ENCODE data around the gene DNAJA4. TPM values are rescaled to one million over a fixed set of nuclear protein-coding genes. Genes with fewer than 3 reads are reported as not detected.

Gene DNAJA4
- total RNA-seq, 4 donors from 2014 or later, result 9.9 to 33.9 (median 24.5) TPM

DNA sequence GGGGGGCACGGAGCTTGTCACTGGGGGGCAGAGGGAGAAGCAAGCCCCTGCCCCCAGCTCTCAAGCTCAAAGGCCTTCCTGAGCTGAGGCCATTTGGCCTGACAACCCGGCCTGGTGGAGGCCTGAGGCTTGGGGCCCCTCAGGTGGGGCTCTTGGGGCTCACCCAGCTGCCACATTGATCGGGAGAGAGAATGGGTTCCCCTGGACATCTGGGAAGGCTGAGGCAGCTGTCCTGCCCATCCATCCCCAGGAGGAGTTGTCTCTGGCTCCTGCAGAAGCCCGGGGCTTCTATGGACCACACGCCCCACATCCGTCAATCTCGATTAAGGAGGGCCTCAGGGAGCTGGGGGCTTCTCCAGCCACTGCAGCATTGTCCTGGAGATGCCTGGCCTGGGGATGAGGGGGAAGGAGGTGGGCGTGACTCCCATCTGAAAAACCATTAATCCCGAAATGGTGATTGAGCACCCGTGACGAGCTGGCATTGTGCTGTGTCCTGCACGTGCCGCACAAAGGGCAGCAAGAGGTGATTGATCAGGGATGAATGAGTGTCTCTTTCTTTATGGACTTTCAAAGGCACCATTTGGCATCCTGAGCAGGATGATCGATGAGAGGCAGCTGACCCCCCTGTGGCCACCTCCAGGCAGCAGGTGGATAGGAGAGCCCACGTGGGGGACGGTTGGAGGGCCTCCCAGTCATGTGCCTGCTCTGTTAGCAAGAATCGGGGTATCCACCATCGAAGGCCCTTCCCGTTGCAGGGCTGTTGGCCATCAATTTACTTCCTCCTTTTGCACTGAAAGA lies 58.6 kb downstream of the DNAJA4 start:
- no peaks in the 10 kb centered on the region for H3K36me3 ChIP-seq
- 64 to 70% methylated on average over 4 to 12 of the region's 19 CpGs for WGBS, 2 donors (ENCODE audit: low coverage in 1 of 2)
- ATAC-seq, result no peak
- H3K4me3 ChIP-seq, result no peak overlapping the region
- H3K9me3 ChIP-seq, result no peaks in the 10 kb centered on the region
- no peak for TF ChIP-seq EP300 (IDR thresholded peaks at IDR 0.05)
- no peak for TF ChIP-seq POLR2AphosphoS5 (IDR thresholded peaks at IDR 0.05)
- no peak for TF ChIP-seq POLR2A (IDR thresholded peaks at IDR 0.05)
- TF ChIP-seq, protein P1, sequence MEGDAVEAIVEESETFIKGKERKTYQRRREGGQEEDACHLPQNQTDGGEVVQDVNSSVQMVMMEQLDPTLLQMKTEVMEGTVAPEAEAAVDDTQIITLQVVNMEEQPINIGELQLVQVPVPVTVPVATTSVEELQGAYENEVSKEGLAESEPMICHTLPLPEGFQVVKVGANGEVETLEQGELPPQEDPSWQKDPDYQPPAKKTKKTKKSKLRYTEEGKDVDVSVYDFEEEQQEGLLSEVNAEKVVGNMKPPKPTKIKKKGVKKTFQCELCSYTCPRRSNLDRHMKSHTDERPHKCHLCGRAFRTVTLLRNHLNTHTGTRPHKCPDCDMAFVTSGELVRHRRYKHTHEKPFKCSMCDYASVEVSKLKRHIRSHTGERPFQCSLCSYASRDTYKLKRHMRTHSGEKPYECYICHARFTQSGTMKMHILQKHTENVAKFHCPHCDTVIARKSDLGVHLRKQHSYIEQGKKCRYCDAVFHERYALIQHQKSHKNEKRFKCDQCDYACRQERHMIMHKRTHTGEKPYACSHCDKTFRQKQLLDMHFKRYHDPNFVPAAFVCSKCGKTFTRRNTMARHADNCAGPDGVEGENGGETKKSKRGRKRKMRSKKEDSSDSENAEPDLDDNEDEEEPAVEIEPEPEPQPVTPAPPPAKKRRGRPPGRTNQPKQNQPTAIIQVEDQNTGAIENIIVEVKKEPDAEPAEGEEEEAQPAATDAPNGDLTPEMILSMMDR (IDR thresholded peaks at IDR 0.05), result no peak
- H3K27me3 ChIP-seq, result no peaks in the 10 kb centered on the region
- H3K4me1 ChIP-seq, result no peaks in the 10 kb centered on the region
- H3K27ac ChIP-seq, result no peak overlapping the region

DNA sequence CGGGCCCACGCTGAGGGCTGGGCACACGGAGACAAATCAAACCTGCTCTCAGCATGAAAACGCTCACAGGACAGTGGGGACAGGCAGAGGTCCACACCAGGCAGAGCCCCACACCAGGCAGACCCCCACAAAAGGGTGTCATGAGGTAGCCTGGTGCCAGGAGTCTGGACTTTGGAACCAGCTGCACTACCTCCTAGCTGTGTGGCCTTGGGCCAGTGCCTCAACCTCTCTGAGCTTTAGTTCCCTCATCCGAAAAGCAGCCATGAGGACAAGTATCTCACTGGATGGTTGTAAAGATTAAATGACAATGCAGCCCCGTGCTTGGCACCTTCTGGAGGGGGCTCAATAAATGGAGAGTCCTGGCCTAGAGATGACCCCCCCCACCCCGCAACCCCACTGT lies 59.3 kb downstream of the DNAJA4 start:
- no peaks in the 10 kb centered on the region for H3K27me3 ChIP-seq
- H3K9me3 ChIP-seq, result no peaks in the 10 kb centered on the region
- no peaks in the 10 kb centered on the region for H3K36me3 ChIP-seq
- no peak overlapping the region for H3K27ac ChIP-seq
- H3K4me1 ChIP-seq, result no peaks in the 10 kb centered on the region
- TF ChIP-seq EP300 (IDR thresholded peaks at IDR 0.05), result no peak
- TF ChIP-seq, protein P1 (IDR thresholded peaks at IDR 0.05), result no peak
- no peak for TF ChIP-seq POLR2A (IDR thresholded peaks at IDR 0.05)
- no peak for TF ChIP-seq POLR2AphosphoS5 (IDR thresholded peaks at IDR 0.05)
- 86% methylated on average over 1 of the region's 7 CpGs; no CpG with 5 or more reads in 1 of the 2 donors for WGBS, 2 donors (ENCODE audit: low coverage in 1 of 2)
- no peak for ATAC-seq
- no peak overlapping the region for H3K4me3 ChIP-seq

DNA sequence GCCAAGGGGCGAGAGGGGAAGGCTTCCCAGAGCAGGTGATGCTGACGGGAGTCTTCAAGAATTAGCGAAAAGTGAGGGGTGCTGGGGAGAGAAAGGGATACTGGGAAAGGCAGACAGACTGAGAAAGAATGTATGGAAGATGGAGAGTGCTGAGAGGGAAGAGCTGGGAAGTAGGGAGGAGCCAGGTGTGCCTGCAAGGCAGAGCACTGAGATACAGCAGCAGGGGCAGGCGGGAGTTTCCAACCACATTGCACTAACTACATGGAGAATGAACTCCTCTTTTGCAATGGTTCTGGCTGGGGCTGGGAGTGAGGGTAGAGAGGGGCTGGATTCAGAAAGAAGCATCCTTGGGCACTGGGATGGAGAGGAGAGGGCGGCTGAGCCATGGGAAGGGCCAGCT lies 59.8 kb downstream of the DNAJA4 start:
- no peaks in the 10 kb centered on the region for H3K27me3 ChIP-seq
- no peaks in the 10 kb centered on the region for H3K9me3 ChIP-seq
- TF ChIP-seq POLR2AphosphoS5 (IDR thresholded peaks at IDR 0.05), result no peak
- no peak for TF ChIP-seq POLR2A (IDR thresholded peaks at IDR 0.05)
- TF ChIP-seq EP300 (IDR thresholded peaks at IDR 0.05), result no peak
- TF ChIP-seq, protein P1 (IDR thresholded peaks at IDR 0.05), result no peak
- WGBS, 2 donors (ENCODE audit: low coverage in 1 of 2), result 86 to 87% methylated on average over 4 to 5 of the region's 5 CpGs
- no peaks in the 10 kb centered on the region for H3K36me3 ChIP-seq
- H3K4me1 ChIP-seq, result no peaks in the 10 kb centered on the region
- H3K4me3 ChIP-seq, result no peak overlapping the region
- no peak for ATAC-seq
- no peak overlapping the region for H3K27ac ChIP-seq

DNA sequence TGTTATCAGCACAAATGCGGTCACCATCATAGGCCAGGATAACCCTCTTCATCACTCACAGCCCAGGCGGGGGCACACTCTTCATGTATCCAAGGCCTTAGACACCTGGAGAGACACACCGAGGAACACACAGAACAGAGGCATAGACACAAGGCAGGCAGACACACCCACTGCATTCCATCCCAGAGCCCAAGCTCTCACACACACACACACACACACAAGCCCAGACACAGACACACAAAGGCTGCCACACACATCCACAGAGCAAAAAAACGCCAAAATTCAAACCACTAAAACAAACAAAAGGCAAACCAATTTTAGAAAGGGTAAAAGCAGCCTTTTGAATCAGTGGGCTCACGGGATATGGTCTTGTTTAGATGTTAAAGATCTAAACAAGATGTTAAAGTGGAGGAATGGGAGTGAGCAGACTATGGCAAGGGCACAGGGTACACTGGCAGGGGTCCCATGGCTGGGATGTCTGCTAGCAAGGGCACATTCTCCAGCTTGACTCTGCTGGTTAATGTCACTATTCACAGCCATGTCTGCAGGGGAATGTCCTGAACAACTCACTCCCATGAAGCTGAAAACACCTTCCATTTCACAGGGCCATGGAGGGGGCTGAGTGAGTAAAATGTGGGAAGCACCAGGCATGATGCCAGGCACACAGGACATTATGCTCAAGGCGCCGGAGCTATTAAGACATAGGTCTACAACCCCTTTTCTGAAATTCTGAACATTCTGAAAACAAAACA lies 60.9 kb downstream of the DNAJA4 start:
- no peaks in the 10 kb centered on the region for H3K36me3 ChIP-seq
- ATAC-seq, result no peak
- TF ChIP-seq POLR2AphosphoS5 (IDR thresholded peaks at IDR 0.05) (no peak), POLR2A (IDR thresholded peaks at IDR 0.05) (no peak), EP300 (IDR thresholded peaks at IDR 0.05) (no peak)
- TF ChIP-seq, protein P1 (IDR thresholded peaks at IDR 0.05), result no peak
- no peaks in the 10 kb centered on the region for H3K9me3 ChIP-seq
- no peaks in the 10 kb centered on the region for H3K4me1 ChIP-seq
- H3K4me3 ChIP-seq, result no peak overlapping the region
- H3K27me3 ChIP-seq, result no peaks in the 10 kb centered on the region
- H3K27ac ChIP-seq, result no peak overlapping the region
- 56% methylated on average over 5 of the region's 7 CpGs; no CpG with 5 or more reads in 1 of the 2 donors for WGBS, 2 donors (ENCODE audit: low coverage in 1 of 2)

Measured in gastroesophageal sphincter (tissue), 4 donors.